Fibroblast of mammary gland (primary cell): ENCODE measurements around the gene HLA-E.
A peak's percentile ranks its signal among the peaks of the same experiment; 100 is the strongest.

Experiments
- DNase-seq: peaks from one replicate; pipeline ENCODE4 v3.0.0-alpha.2; 2010; ENCODE audit warnings: low read depth
- H3K4me3 ChIP-seq: 2 replicates; pipeline ENCODE4 v1.5.1; 2011; ENCODE audit warnings: low read depth, mild to moderate bottlenecking, low read length, moderate library complexity; ENCODE audit not compliant: control insufficient read depth
- CTCF ChIP-seq: conservative IDR thresholded peaks from 2 replicates; pipeline ENCODE4 v1.5.1; 2011; ENCODE audit warnings: low read depth, low read length, inconsistent platforms; ENCODE audit not compliant: control insufficient read depth, insufficient read depth

HLA-E gene

GRCh38 chr6:30450548-30450908, 38.8 kb upstream of the HLA-E start:
- DNase-seq, result no peak
- TF ChIP-seq CTCF, result no peak
- no peak overlapping the region for H3K4me3 ChIP-seq

- DNase-seq, result peak; percentile 48
- H3K4me3 ChIP-seq, result no peak overlapping the region
- no peak for TF ChIP-seq CTCF
These were observed 38.1 kb upstream of the HLA-E start for GRCh38 chr6:30450909-30451841.

- DNase-seq, result no peak
- no peak for TF ChIP-seq CTCF
- H3K4me3 ChIP-seq, result no peak overlapping the region
These were observed 36.4 kb upstream of the HLA-E start for GRCh38 chr6:30452736-30453507.

GRCh38 chr6:30453508-30454116, 35.7 kb upstream of the HLA-E start:
- peak; percentile 63 for TF ChIP-seq CTCF
- H3K4me3 ChIP-seq, result no peak overlapping the region
- DNase-seq, result peak; percentile 74

GRCh38 chr6:30459145-30459544, 30.2 kb upstream of the HLA-E start:
- DNase-seq, result no peak

GRCh38 chr6:30461055-30461454, 28.3 kb upstream of the HLA-E start:
- no peak overlapping the region for H3K4me3 ChIP-seq
- TF ChIP-seq CTCF, result no peak
- DNase-seq, result no peak

More at GRCh38 chr6:30459145-30459544, 30.2 kb upstream of the HLA-E start:
- TF ChIP-seq CTCF, result no peak
- H3K4me3 ChIP-seq, result no peak overlapping the region
